HEK293 (cell line): ENCODE data around the gene TFRC.

ENCODE experiments used
- CTCF ChIA-PET: fragments of 350-600 bp; formaldehyde crosslinking; extraction: SDS; loops from one replicate; lab custom pipeline; 2021; ENCODE audit warnings: antibody characterized with exemption; lab: Yijun Ruan, JAX
- POLR2A ChIA-PET: fragments of 300-600 bp; formaldehyde crosslinking; extraction: SDS; loops from one replicate; lab custom pipeline; 2020; ENCODE audit warnings: antibody characterized with exemption, inconsistent platforms; lab: Yijun Ruan, JAX
- H3K27ac ChIP-seq: fragments of 200-500 bp; sonication (Bioruptor generic); 2 replicates; pipeline ENCODE4 v1.5.1; 2014; ENCODE audit warnings: low read depth, low read length, control low read depth, inconsistent platforms; ENCODE audit errors: extremely low read depth
- H3K36me3 ChIP-seq, 2 experiments: fragments of 200-500 bp in 1 of 2; sonication (Bioruptor generic) in 1 of 2; 1 replicate in 1 of 2; 2 replicates in 1 of 2; pipeline ENCODE4 v1.5.1; 2014 to 2017; ENCODE audit warnings: inconsistent platforms in 2 of 2, low read length in 2 of 2; ENCODE audit not compliant: control insufficient read depth in 2 of 2, insufficient read depth in 1 of 2
- H3K4me1 ChIP-seq: fragments of 200-500 bp; sonication (Bioruptor generic); 2 replicates; pipeline ENCODE4 v1.5.1; 2014; ENCODE audit warnings: mild to moderate bottlenecking, low read length, inconsistent platforms; ENCODE audit not compliant: control insufficient read depth, insufficient read depth
- H3K4me3 ChIP-seq: 2 replicates; pipeline ENCODE4 v1.5.1; 2011; ENCODE audit warnings: low read depth, mild to moderate bottlenecking, control low read depth, low read length, moderate library complexity
- H3K9me3 ChIP-seq: fragments of 200-500 bp; sonication (Bioruptor generic); 2 replicates; pipeline ENCODE4 v1.5.1; 2014; ENCODE audit warnings: low read depth, low read length, inconsistent platforms; ENCODE audit not compliant: control insufficient read depth, insufficient read depth
- KLF8 ChIP-seq: fragments of 450-650 bp; formaldehyde crosslinking; IDR thresholded peaks from 2 replicates; pipeline ENCODE4 v1.5.1; 2016; ENCODE audit warnings: missing biosample characterization, missing genetic modification characterization
- MEIS1 ChIP-seq: sonication (generic); formaldehyde crosslinking; IDR thresholded peaks from 2 replicates; pipeline ENCODE4 v1.8.1; 2022; ENCODE audit warnings: missing genetic modification reagents, mild to moderate bottlenecking, borderline replicate concordance
- MYNN ChIP-seq: fragments of 450-650 bp; formaldehyde crosslinking; IDR thresholded peaks from 2 replicates; pipeline ENCODE4 v1.5.1; 2016; ENCODE audit warnings: missing biosample characterization, missing genetic modification characterization, borderline replicate concordance
- SCRT1 ChIP-seq: fragments of 450-650 bp; formaldehyde crosslinking; IDR thresholded peaks from 2 replicates; pipeline ENCODE4 v1.5.1; 2016; ENCODE audit warnings: missing biosample characterization, missing genetic modification characterization, borderline replicate concordance
- SP2 ChIP-seq: fragments of 450-650 bp; formaldehyde crosslinking; IDR thresholded peaks from 2 replicates; pipeline ENCODE4 v1.5.1; 2016; ENCODE audit warnings: missing biosample characterization, missing genetic modification characterization
- SP7 ChIP-seq: fragments of 450-650 bp; formaldehyde crosslinking; IDR thresholded peaks from 2 replicates; pipeline ENCODE4 v1.5.1; 2016; ENCODE audit warnings: missing biosample characterization, missing genetic modification characterization
- WT1 ChIP-seq: fragments of 450-650 bp; formaldehyde crosslinking; IDR thresholded peaks from 2 replicates; pipeline ENCODE4 v1.5.1; 2016; ENCODE audit warnings: missing biosample characterization, missing genetic modification characterization
- ZNF138 ChIP-seq: fragments of 450-650 bp; formaldehyde crosslinking; IDR thresholded peaks from 2 replicates; pipeline ENCODE4 v1.5.1; 2016; ENCODE audit warnings: missing biosample characterization, missing genetic modification characterization, borderline replicate concordance
- ZNF146 ChIP-seq: fragments of 450-650 bp; formaldehyde crosslinking; IDR thresholded peaks from 2 replicates; pipeline ENCODE4 v1.5.1; 2016; ENCODE audit warnings: missing biosample characterization, missing genetic modification characterization
- ZNF239 ChIP-seq: fragments of 450-650 bp; formaldehyde crosslinking; IDR thresholded peaks from 2 replicates; pipeline ENCODE4 v1.5.1; 2016; ENCODE audit warnings: missing biosample characterization, missing genetic modification characterization
- ZNF324 ChIP-seq: fragments of 450-650 bp; formaldehyde crosslinking; IDR thresholded peaks from 2 replicates; pipeline ENCODE4 v1.5.1; 2016; ENCODE audit warnings: missing biosample characterization, missing genetic modification characterization
- ZNF335 ChIP-seq: fragments of 450-650 bp; formaldehyde crosslinking; conservative IDR thresholded peaks from 2 replicates; pipeline ENCODE4 v1.5.1; 2016; ENCODE audit warnings: missing biosample characterization, missing genetic modification characterization
- ZNF350 ChIP-seq: fragments of 450-650 bp; formaldehyde crosslinking; IDR thresholded peaks from 2 replicates; pipeline ENCODE4 v1.5.0; 2017; ENCODE audit warnings: missing biosample characterization, mild to moderate bottlenecking, missing genetic modification characterization
- ZNF366 ChIP-seq: fragments of 450-650 bp; formaldehyde crosslinking; conservative IDR thresholded peaks from 2 replicates; pipeline ENCODE4 v1.5.1; 2016; ENCODE audit warnings: missing biosample characterization, missing genetic modification characterization
- ZNF391 ChIP-seq: fragments of 450-650 bp; formaldehyde crosslinking; IDR thresholded peaks from 2 replicates; pipeline ENCODE4 v1.5.1; 2016; ENCODE audit warnings: low read depth, missing biosample characterization, missing genetic modification characterization, borderline replicate concordance
- ZNF404 ChIP-seq: fragments of 450-650 bp; formaldehyde crosslinking; IDR thresholded peaks from 2 replicates; pipeline ENCODE4 v1.5.1; 2017; ENCODE audit warnings: missing biosample characterization, missing genetic modification characterization
- ZNF473 ChIP-seq: fragments of 450-650 bp; formaldehyde crosslinking; IDR thresholded peaks from 2 replicates; pipeline ENCODE4 v1.5.1; 2017; ENCODE audit warnings: missing biosample characterization, missing genetic modification characterization
- ZNF48 ChIP-seq: fragments of 450-650 bp; formaldehyde crosslinking; IDR thresholded peaks from 2 replicates; pipeline ENCODE4 v1.5.1; 2016; ENCODE audit warnings: missing biosample characterization, missing genetic modification characterization
- ZNF544 ChIP-seq: fragments of 450-650 bp; formaldehyde crosslinking; IDR thresholded peaks from 2 replicates; pipeline ENCODE4 v1.5.0; 2017; ENCODE audit warnings: missing biosample characterization, missing genetic modification characterization
- ZNF558 ChIP-seq: fragments of 450-650 bp; formaldehyde crosslinking; IDR thresholded peaks from 2 replicates; pipeline ENCODE4 v1.5.1; 2016; ENCODE audit warnings: missing biosample characterization, missing genetic modification characterization
- ZNF610 ChIP-seq: fragments of 450-650 bp; formaldehyde crosslinking; IDR thresholded peaks from 2 replicates; pipeline ENCODE4 v1.5.1; 2016; ENCODE audit warnings: missing biosample characterization, missing genetic modification characterization, borderline replicate concordance
- ZNF76 ChIP-seq: fragments of 450-650 bp; formaldehyde crosslinking; IDR thresholded peaks from 2 replicates; pipeline ENCODE4; 2016; ENCODE audit warnings: low read depth, missing biosample characterization, missing genetic modification characterization, borderline replicate concordance
- TF ChIP-seq, protein P1 (sequence below): fragments of 450-650 bp; formaldehyde crosslinking; IDR thresholded peaks from 2 replicates; pipeline ENCODE4 v1.5.1; 2016; ENCODE audit warnings: missing biosample characterization, missing genetic modification characterization
- TF ChIP-seq, protein P2 (sequence below): fragments of 450-650 bp; formaldehyde crosslinking; IDR thresholded peaks from 2 replicates; pipeline ENCODE4 v1.5.1; 2016; ENCODE audit warnings: missing biosample characterization, missing genetic modification characterization
- TF ChIP-seq, protein P3 (sequence below): fragments of 450-650 bp; formaldehyde crosslinking; IDR thresholded peaks from 2 replicates; pipeline ENCODE4 v1.5.1; 2016; ENCODE audit warnings: missing biosample characterization, missing genetic modification characterization
- TF ChIP-seq, protein P4 (sequence below): fragments of 450-650 bp; formaldehyde crosslinking; IDR thresholded peaks from 2 replicates; pipeline ENCODE4 v1.5.1; 2016; ENCODE audit warnings: missing biosample characterization, missing genetic modification characterization, borderline replicate concordance
- TF ChIP-seq, protein P5 (sequence below): fragments of 450-650 bp; formaldehyde crosslinking; IDR thresholded peaks from 2 replicates; pipeline ENCODE4 v1.5.1; 2017; ENCODE audit warnings: missing biosample characterization, missing genetic modification characterization

TFRC gene

DNA sequence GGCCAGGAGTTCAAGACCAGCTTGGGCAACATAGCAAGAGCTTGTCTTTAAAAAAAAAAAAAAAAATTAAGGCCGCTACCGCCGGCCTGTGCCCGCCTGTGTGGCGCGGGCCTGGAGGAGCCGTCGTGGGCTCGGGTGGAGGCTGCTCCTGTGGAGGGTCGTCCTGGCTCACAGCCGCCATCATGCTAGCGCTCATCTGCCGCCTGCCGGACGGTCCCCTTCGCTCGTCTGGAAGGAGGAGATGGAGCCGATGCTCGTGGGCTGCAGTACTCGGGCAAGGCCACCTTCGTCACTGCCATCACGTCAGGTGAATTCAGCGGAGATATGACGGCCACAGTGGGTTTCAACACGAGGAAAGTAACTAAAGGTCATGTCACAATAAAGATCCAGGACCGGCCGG, 37.4 kb downstream of the TFRC start:
- H3K36me3 ChIP-seq = peaks cover 0 to 16% of the 10 kb centered on the region in 2 experiments; a peak in 1 of 3 replicates
- CTCF ChIA-PET = interaction anchor here (0.6 kb wide), 1 partner anchor 294 kb away, joined by 3 read pairs; the partner anchor contains the start of gene TM4SF19
- no peak overlapping the region for H3K4me3 ChIP-seq
- POLR2A ChIA-PET = no interaction called here
- TF ChIP-seq WT1 (tag by site-specific recombination) = no peak
- no peak overlapping the region for H3K27ac ChIP-seq
- H3K4me1 ChIP-seq = no peaks in the 10 kb centered on the region
- no peaks in the 10 kb centered on the region for H3K9me3 ChIP-seq

DNA sequence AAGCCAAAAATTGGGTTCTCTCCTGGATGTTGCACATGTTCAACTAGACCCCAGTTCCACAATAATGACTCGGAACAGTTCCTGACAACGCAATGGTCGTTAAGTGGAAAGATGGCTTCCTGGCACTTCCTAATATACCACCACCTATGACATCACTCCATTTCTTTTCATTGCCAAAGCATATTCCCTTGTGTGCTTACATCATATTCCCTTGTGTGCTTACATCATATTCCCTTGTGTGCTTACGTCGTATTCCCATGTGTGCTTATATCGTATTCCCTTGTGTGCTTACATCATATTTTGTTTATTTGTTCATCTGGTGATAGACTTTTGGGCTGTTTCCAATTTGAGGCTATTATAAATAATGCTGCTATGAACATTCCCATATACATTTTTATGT, 39.2 kb downstream of the TFRC start:
- Histone ChIP-seq H3K27ac (no peak overlapping the region), H3K4me3 (no peak overlapping the region), H3K36me3 (peaks cover 0 to 2% of the 10 kb centered on the region in 2 experiments; a peak in 1 of 3 replicates), H3K4me1 (no peaks in the 10 kb centered on the region), H3K9me3 (no peaks in the 10 kb centered on the region)
- ChIA-PET CTCF (interaction anchor here (0.9 kb wide), 1 partner anchor 53 kb away, joined by 3 read pairs; no protein-coding TSS in a partner anchor), POLR2A (no interaction called here)
- TF ChIP-seq ZNF239 = no peak
- TF ChIP-seq ZNF350 (tag by site-specific recombination) = no peak
- TF ChIP-seq ZNF48 = no peak
- TF ChIP-seq ZNF544 (tag by site-specific recombination) = no peak
- TF ChIP-seq ZNF404 (tag by site-specific recombination) = no peak
- no peak for TF ChIP-seq ZNF391 (tag by site-specific recombination)
- TF ChIP-seq SP7 (tag by site-specific recombination) = no peak
- TF ChIP-seq SCRT1 (tag by site-specific recombination) = no peak
- peak; percentile 26; the same call in 1 of the 2 replicates for TF ChIP-seq ZNF76 (tag by site-specific recombination)
- TF ChIP-seq ZNF366 (tag by site-specific recombination) = peak; percentile 56
- peak; percentile 54; the same call in 1 of the 2 replicates for TF ChIP-seq ZNF335
- TF ChIP-seq ZNF473 (tag by site-specific recombination) = no peak
- no peak for TF ChIP-seq SP2 (tag by site-specific recombination)
- TF ChIP-seq ZNF558 (tag by site-specific recombination) = 0 out of 2 replicates have a peak, but pooled peaks have one; percentile 17
- TF ChIP-seq, protein P1, sequence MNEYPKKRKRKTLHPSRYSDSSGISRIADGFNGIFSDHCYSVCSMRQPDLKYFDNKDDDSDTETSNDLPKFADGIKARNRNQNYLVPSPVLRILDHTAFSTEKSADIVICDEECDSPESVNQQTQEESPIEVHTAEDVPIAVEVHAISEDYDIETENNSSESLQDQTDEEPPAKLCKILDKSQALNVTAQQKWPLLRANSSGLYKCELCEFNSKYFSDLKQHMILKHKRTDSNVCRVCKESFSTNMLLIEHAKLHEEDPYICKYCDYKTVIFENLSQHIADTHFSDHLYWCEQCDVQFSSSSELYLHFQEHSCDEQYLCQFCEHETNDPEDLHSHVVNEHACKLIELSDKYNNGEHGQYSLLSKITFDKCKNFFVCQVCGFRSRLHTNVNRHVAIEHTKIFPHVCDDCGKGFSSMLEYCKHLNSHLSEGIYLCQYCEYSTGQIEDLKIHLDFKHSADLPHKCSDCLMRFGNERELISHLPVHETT (tag by site-specific recombination) = peak; percentile 66; the same call in 1 of the 2 replicates
- TF ChIP-seq, protein P2, sequence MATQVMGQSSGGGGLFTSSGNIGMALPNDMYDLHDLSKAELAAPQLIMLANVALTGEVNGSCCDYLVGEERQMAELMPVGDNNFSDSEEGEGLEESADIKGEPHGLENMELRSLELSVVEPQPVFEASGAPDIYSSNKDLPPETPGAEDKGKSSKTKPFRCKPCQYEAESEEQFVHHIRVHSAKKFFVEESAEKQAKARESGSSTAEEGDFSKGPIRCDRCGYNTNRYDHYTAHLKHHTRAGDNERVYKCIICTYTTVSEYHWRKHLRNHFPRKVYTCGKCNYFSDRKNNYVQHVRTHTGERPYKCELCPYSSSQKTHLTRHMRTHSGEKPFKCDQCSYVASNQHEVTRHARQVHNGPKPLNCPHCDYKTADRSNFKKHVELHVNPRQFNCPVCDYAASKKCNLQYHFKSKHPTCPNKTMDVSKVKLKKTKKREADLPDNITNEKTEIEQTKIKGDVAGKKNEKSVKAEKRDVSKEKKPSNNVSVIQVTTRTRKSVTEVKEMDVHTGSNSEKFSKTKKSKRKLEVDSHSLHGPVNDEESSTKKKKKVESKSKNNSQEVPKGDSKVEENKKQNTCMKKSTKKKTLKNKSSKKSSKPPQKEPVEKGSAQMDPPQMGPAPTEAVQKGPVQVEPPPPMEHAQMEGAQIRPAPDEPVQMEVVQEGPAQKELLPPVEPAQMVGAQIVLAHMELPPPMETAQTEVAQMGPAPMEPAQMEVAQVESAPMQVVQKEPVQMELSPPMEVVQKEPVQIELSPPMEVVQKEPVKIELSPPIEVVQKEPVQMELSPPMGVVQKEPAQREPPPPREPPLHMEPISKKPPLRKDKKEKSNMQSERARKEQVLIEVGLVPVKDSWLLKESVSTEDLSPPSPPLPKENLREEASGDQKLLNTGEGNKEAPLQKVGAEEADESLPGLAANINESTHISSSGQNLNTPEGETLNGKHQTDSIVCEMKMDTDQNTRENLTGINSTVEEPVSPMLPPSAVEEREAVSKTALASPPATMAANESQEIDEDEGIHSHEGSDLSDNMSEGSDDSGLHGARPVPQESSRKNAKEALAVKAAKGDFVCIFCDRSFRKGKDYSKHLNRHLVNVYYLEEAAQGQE (tag by site-specific recombination) = no peak
- TF ChIP-seq ZNF324 (tag by site-specific recombination) = peak; percentile 35; the same call in 1 of the 2 replicates
- no peak for TF ChIP-seq MYNN
- TF ChIP-seq, protein P3, sequence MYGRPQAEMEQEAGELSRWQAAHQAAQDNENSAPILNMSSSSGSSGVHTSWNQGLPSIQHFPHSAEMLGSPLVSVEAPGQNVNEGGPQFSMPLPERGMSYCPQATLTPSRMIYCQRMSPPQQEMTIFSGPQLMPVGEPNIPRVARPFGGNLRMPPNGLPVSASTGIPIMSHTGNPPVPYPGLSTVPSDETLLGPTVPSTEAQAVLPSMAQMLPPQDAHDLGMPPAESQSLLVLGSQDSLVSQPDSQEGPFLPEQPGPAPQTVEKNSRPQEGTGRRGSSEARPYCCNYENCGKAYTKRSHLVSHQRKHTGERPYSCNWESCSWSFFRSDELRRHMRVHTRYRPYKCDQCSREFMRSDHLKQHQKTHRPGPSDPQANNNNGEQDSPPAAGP (tag by site-specific recombination) = no peak
- no peak for TF ChIP-seq KLF8 (tag by site-specific recombination)
- TF ChIP-seq ZNF146 (tag by site-specific recombination) = peak; percentile 71
- TF ChIP-seq, protein P4, sequence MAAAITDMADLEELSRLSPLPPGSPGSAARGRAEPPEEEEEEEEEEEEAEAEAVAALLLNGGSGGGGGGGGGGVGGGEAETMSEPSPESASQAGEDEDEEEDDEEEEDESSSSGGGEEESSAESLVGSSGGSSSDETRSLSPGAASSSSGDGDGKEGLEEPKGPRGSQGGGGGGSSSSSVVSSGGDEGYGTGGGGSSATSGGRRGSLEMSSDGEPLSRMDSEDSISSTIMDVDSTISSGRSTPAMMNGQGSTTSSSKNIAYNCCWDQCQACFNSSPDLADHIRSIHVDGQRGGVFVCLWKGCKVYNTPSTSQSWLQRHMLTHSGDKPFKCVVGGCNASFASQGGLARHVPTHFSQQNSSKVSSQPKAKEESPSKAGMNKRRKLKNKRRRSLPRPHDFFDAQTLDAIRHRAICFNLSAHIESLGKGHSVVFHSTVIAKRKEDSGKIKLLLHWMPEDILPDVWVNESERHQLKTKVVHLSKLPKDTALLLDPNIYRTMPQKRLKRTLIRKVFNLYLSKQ (tag by site-specific recombination) = no peak
- no peak for TF ChIP-seq ZNF610 (tag by site-specific recombination)
- no peak for TF ChIP-seq MEIS1 (CRISPR knock-in tag)
- TF ChIP-seq ZNF138 (tag by site-specific recombination) = no peak
- TF ChIP-seq, protein P5, sequence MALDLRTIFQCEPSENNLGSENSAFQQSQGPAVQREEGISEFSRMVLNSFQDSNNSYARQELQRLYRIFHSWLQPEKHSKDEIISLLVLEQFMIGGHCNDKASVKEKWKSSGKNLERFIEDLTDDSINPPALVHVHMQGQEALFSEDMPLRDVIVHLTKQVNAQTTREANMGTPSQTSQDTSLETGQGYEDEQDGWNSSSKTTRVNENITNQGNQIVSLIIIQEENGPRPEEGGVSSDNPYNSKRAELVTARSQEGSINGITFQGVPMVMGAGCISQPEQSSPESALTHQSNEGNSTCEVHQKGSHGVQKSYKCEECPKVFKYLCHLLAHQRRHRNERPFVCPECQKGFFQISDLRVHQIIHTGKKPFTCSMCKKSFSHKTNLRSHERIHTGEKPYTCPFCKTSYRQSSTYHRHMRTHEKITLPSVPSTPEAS = peak; percentile 89
